ENCODE data around the gene LRRC7.

LRRC7 gene

GRCh38 chr1:70072231-70072751, 504.6 kb downstream of the LRRC7 start:
- no peak overlapping the region for H3K4me3 ChIP-seq (ENCODE audit: low read length)
- no peak for TF ChIP-seq CTCF (conservative IDR thresholded peaks at IDR 0.05; ENCODE audit: low read depth, low read length)
- peak; percentile 11 for DNase-seq (ENCODE audit: low read depth)

GRCh38 chr1:70075761-70076160, 508.0 kb downstream of the LRRC7 start:
- DNase-seq (ENCODE audit: low read depth), result no peak
- H3K4me3 ChIP-seq (ENCODE audit: low read length), result no peak overlapping the region
- TF ChIP-seq CTCF (conservative IDR thresholded peaks at IDR 0.05; ENCODE audit: low read depth, low read length), result no peak

- no peak for TF ChIP-seq CTCF (conservative IDR thresholded peaks at IDR 0.05; ENCODE audit: low read depth, low read length)
- no peak overlapping the region for H3K4me3 ChIP-seq (ENCODE audit: low read length)
- DNase-seq (ENCODE audit: low read depth), result no peak
Measured at GRCh38 chr1:70077066-70077465, 509.3 kb downstream of the LRRC7 start.

- DNase-seq (ENCODE audit: low read depth), result peak; percentile 63
- no peak overlapping the region for H3K4me3 ChIP-seq (ENCODE audit: low read length)
- no peak for TF ChIP-seq CTCF (conservative IDR thresholded peaks at IDR 0.05; ENCODE audit: low read depth, low read length)
Measured at GRCh38 chr1:70079546-70079945, 511.8 kb downstream of the LRRC7 start.

GRCh38 chr1:70083519-70083918, 515.8 kb downstream of the LRRC7 start:
- H3K4me3 ChIP-seq (ENCODE audit: low read length), result no peak overlapping the region
- no peak for DNase-seq (ENCODE audit: low read depth)
- no peak for TF ChIP-seq CTCF (conservative IDR thresholded peaks at IDR 0.05; ENCODE audit: low read depth, low read length)

GRCh38 chr1:70084314-70084915, 516.7 kb downstream of the LRRC7 start:
- no peak overlapping the region for H3K4me3 ChIP-seq (ENCODE audit: low read length)
- no peak for TF ChIP-seq CTCF (conservative IDR thresholded peaks at IDR 0.05; ENCODE audit: low read depth, low read length)
- no peak for DNase-seq (ENCODE audit: low read depth)

- H3K4me3 ChIP-seq (ENCODE audit: low read length), result no peak overlapping the region
- no peak for DNase-seq (ENCODE audit: low read depth)
- no peak for TF ChIP-seq CTCF (conservative IDR thresholded peaks at IDR 0.05; ENCODE audit: low read depth, low read length)
Measured at GRCh38 chr1:70085521-70085920, 517.8 kb downstream of the LRRC7 start.
